ENCODE measurements around the gene TMEM54.

TMEM54 gene

DNA sequence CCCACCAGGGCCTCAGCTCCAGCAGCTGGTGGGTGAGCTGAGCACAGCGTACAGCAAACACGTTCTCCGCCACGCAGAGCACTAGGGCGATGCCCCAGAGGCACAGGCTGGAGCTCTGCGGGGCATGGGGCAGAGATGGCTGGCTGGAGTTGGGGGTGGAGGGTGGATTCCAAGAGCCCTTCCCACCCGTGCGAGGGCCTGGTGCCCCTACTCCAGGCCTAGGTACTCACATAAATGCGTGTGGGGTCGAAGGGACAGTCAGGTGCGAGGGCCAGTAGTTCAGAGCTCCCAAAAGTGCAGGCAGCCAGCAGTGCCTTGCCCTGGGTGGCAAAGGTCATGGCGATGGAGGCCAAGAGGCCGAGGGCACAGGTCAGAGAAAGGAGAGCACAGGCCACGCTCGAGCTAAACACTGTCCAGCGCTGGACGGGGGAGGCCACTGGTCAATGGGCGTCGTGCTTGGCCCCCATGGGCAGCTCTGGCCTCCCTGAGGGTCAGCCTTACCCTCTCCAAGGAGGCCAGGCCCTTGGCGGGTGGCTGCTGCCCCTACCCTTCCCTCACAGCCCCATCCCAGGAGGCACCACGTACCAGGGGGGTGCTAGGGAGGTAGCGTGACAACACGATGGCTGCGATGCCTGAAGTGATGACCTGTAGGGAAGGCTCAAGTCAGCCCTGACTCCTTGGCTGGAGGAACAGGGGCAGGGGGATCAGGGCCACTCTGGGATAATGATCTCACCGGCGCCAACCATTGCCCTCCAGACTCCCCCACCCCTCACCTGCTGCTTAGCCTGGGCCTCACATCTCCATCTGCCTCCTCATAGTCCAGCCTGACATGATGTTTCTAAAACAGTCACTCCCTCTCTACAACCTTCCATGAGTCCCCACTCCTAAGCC is 5.6 kb downstream of the TMEM54 start:
- peaks cover 16 to 24% of the 10 kb centered on the region in 2 donors for H3K4me1 Mint-ChIP-seq
- H3K4me3 Mint-ChIP-seq, result no peak overlapping the region
- no peak for DNase-seq
- H3K36me3 Mint-ChIP-seq, result peaks cover 5 to 6% of the 10 kb centered on the region in 2 donors
- H3K27me3 Mint-ChIP-seq, result peaks cover 53 to 86% of the 10 kb centered on the region in 2 donors
- H3K27ac Mint-ChIP-seq, result no peak overlapping the region
- H3K9me3 Mint-ChIP-seq, result peaks cover 0 to 3% of the 10 kb centered on the region in 2 donors
- no peak for ATAC-seq (replicated peaks)

DNA sequence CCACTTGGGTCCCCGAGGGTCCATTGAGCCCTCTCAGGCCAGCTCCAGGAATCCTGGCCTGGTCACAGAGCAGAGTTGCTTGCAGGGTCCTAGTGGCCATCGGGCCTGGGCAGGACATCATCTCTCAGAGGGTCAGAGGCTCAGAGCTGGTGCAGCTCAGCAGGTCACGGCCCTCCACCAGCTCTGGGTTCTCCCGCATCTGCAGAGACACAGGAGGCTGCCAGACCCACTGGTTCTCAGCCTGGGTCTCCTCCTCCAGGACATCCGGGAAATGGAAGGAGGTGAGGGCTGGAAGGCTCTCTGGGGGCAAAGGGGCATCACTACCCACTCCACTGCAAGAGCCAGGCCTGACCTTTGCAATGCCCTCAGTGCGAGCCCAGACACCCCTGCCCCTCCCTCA is 6.5 kb downstream of the TMEM54 start:
- peaks cover 58 to 89% of the 10 kb centered on the region in 2 donors for H3K27me3 Mint-ChIP-seq

DNA sequence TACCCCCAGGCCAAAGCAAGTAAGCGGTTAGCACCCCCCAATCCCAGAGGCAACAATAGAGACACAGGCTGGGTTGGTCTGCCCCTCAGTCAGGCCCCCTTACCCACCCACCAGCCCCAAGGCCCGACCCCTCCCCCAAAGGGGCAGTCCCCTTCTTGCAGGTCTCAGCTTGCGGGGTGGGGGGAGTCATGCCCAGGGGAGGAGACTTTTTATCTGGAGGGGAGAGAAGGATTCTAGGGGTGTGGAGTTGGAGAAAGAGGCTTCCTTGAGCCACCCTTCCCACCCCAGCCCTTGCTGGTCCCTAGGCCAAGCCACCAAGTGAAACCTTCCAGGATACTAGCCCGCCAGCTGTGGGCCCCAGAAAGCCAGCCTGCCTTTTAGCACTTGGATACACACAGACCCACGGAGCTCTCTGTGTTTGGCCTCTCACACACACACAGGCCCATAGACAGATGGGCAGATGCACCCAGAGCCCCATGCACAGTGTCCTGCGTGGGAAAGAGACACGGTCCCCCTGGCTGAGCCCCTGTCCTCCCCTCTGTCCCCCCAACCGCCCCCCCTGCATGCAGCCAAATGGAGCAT is 7.1 kb downstream of the TMEM54 start:
- Mint-ChIP-seq H3K4me3 (peak overlapping the region; percentile 59 to 73), H3K36me3 (peaks cover 5 to 6% of the 10 kb centered on the region in 2 donors), H3K4me1 (peaks cover 15 to 22% of the 10 kb centered on the region in 2 donors), H3K9me3 (peaks cover 0 to 3% of the 10 kb centered on the region in 2 donors), H3K27ac (no peak overlapping the region), H3K27me3 (peaks cover 64 to 92% of the 10 kb centered on the region in 2 donors)
- ATAC-seq (replicated peaks) (no peak), DNase-seq (no peak)

More for the DNA sequence above, 6.5 kb downstream of the TMEM54 start:
- no peak for ATAC-seq (replicated peaks)
- H3K4me3 Mint-ChIP-seq, result no peak overlapping the region
- no peak for DNase-seq
- H3K36me3 Mint-ChIP-seq, result peaks cover 5 to 6% of the 10 kb centered on the region in 2 donors
- H3K9me3 Mint-ChIP-seq, result peaks cover 0 to 3% of the 10 kb centered on the region in 2 donors
- no peak overlapping the region for H3K27ac Mint-ChIP-seq
- peaks cover 15 to 22% of the 10 kb centered on the region in 2 donors for H3K4me1 Mint-ChIP-seq

DNA sequence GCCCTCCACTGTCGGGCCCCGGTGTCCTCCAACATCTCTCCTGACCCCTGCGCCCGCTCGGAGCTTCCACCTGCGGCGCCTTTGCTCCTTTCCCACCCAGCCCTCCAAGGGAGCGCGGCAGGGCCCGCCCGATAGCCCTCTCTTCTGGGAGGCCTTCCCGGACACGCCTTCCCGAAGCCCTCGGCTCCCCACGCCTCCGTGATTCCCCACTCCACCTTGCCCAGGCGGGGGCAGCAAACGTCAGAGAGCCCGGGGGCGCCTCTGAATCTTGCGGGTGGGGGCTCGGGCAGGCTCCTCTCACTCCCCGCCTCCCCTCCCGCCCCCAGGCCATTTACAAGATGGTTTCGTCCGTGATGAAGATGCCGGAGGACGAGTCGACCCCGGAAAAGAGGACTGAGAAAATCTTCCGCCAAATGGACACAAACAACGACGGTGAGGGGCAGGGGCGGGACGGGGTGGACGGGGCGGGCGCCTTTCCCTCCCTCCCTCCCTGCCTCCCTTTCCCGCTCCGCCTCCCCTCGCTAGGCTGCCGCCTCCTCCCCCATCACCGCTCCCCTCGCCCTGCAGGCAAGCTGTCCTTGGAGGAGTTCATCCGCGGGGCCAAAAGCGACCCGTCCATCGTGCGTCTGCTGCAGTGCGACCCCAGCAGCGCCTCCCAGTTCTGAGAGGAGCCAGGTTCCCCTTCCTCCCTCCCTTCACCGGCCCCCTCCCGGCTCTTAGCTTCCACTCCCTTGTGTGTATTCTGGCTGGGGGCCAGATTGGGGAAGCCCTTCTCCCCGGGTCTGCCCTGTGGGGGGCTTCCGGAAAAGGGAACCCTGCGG is 7.8 kb downstream of the TMEM54 start:
- peak overlapping the region; percentile 73 to 76 for H3K4me3 Mint-ChIP-seq
- peaks cover 5 to 6% of the 10 kb centered on the region in 2 donors for H3K36me3 Mint-ChIP-seq
- peaks cover 0 to 3% of the 10 kb centered on the region in 2 donors for H3K9me3 Mint-ChIP-seq
- H3K27ac Mint-ChIP-seq, result no peak overlapping the region
- H3K27me3 Mint-ChIP-seq, result peaks cover 66 to 92% of the 10 kb centered on the region in 2 donors
- DNase-seq (no peak), ATAC-seq (replicated peaks) (peak; percentile 5 to 30)
- peaks cover 15 to 22% of the 10 kb centered on the region in 2 donors for H3K4me1 Mint-ChIP-seq

DNA sequence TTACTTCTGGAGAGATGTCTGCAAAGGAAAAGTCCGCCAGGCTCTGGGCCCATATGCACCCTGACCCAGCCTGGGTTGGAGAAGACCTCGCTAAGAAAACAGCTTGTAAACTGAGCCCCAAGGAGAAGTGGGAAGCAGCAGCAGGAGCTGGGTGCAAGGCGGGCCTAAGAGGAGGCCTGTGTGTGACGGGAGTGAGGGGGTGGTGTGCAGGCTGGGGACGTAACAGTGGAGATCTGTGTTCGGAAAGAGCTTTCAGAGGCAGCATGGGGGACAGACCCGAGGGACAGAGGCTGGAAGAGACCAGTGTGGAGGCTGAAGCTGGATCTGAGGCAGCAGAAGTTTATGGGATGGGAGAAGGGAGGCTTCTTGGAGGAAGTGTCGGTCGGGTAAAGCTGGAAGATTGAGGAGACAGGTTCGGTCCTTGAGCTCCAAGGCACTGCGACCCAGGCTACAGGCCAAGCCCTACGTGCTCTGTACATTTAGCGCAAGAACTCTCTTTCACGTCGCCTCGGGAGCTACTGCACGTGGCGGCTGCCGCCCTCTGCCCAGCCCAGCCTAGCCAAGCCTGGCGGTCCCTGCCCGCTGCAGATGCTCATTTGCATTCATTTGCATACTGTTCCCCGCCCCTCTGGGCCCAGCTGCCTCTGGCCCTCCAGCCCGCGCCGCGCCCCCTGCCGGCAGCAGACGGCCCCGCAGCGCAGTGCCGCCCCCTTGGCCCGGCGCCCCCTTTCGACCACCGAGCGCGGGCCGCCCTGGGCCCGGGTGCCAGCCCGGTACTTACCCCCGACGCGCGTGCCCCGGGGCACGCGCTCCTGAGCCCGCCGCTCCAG is 8.6 kb downstream of the TMEM54 start:
- Mint-ChIP-seq H3K36me3 (peaks cover 5 to 6% of the 10 kb centered on the region in 2 donors), H3K27me3 (peaks cover 72 to 96% of the 10 kb centered on the region in 2 donors), H3K27ac (peak overlapping the region; percentile 74), H3K4me1 (peaks cover 16 to 22% of the 10 kb centered on the region in 2 donors), H3K9me3 (peaks cover 0 to 3% of the 10 kb centered on the region in 2 donors), H3K4me3 (peak overlapping the region; percentile 52 to 73)
- DNase-seq, result no peak
- ATAC-seq (replicated peaks), result peak; percentile 78 to 83

DNA sequence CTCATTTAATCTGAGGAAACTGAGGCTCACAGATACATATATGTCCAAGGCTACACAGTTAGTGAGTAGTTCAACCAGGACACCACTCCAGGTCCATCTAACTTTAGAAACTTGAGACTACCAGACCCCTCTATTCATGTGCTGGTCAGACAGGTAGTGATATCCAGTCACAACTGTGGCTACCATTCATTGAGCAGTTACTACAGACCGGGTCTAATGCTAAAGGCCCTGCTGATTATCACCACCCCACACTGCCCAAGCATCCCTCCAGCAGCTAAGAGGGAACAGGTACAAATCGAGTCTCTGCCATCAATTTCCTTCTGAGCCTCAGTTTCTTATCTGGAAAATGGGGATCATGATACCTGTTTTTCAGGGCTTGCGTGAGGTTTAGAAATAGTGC is 9.6 kb downstream of the TMEM54 start:
- H3K9me3 Mint-ChIP-seq, result peaks cover 0 to 3% of the 10 kb centered on the region in 2 donors
- no peak overlapping the region for H3K27ac Mint-ChIP-seq
- peaks cover 5 to 6% of the 10 kb centered on the region in 2 donors for H3K36me3 Mint-ChIP-seq
- peaks cover 20 to 22% of the 10 kb centered on the region in 2 donors for H3K4me1 Mint-ChIP-seq
- no peak overlapping the region for H3K4me3 Mint-ChIP-seq
- peaks cover 76 to 97% of the 10 kb centered on the region in 2 donors for H3K27me3 Mint-ChIP-seq
- no peak for DNase-seq
- no peak for ATAC-seq (replicated peaks)

DNA sequence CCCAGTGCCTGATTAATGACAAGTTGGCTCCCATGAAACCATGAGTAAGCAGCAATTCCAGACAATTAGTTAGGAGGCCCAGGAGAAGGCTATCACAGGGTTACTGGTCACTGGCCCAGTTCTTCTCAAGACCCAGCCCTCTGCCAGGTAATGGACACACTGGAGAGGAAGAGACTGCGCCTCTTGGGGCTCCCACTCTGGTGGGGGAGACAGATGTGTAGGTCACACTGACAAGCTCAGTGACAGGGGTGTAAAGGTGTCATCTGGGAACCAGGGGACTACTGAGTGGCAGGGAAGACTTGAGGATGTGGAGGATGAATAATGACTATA is 10.0 kb downstream of the TMEM54 start:
- Mint-ChIP-seq H3K4me1 (peaks cover 21 to 22% of the 10 kb centered on the region in 2 donors), H3K27ac (no peak overlapping the region), H3K4me3 (no peak overlapping the region), H3K27me3 (peaks cover 72 to 96% of the 10 kb centered on the region in 2 donors), H3K36me3 (peaks cover 5 to 6% of the 10 kb centered on the region in 2 donors), H3K9me3 (peaks cover 0 to 3% of the 10 kb centered on the region in 2 donors)
- DNase-seq (no peak), ATAC-seq (replicated peaks) (no peak)

DNA sequence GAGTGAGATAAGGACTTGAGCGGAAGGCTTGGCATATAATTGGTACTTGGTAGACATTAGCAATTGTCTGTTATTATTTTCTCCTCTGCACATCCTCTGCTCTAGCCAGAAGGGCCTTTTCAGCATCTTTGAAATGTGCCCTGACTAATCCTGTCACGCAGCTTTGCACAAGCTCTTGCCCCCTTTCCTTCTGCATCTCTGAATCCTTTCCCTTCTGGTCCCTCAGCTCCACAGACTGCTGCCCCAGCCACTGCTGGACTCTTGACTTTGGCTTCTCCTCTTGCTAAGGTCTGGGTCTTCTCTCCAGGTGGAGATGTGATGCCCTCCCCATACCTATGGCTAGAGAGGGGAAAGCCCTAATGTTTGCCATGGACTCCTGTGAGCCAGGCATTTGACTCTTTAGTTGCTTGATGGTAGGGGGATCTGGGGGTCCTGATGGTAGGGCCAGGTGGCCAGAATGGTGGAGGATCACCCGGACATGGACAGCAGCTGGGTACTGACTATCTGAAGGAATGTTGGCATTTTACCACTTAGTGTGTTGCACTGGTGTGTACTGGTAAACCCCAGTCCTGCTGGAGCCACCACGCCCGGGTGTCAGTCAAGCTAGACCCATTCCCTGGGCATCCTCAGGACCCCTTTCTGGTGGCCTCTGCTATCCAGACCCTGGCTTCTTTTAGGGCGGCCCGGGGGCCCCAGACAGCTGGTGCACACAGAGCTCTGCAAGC is 10.5 kb downstream of the TMEM54 start:
- ATAC-seq (replicated peaks), result no peak
- DNase-seq, result no peak
- H3K9me3 Mint-ChIP-seq, result peaks cover 0 to 3% of the 10 kb centered on the region in 2 donors
- H3K27ac Mint-ChIP-seq, result no peak overlapping the region
- peaks cover 76 to 96% of the 10 kb centered on the region in 2 donors for H3K27me3 Mint-ChIP-seq
- peaks cover 22 to 23% of the 10 kb centered on the region in 2 donors for H3K4me1 Mint-ChIP-seq
- H3K36me3 Mint-ChIP-seq, result peaks cover 5 to 6% of the 10 kb centered on the region in 2 donors
- no peak overlapping the region for H3K4me3 Mint-ChIP-seq

DNA sequence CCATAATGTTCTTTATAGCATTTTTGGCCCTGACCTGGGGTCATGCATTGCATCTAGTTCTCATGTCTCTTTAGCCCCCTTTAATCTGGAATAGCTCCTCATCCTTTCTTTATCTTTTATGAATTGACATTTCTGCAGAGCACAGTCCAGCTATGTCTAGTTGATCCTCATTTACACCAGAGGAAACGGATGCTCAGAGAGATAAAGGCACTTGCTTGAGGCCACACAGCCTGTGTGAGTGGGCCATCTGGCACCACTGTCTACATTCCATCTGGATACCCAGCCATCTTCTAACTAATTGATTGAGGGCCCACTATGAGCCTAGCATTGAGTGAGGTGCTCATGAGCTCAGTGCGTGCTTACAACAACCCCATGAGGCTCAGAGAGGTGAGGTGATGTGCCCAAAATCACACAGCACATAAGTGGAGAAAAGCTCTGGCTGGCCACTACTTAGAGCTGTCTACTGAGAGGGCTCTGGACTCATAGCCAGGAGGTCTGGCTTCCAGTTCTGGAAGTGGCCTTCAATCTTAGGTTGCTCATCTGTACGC is 11.4 kb downstream of the TMEM54 start:
- Mint-ChIP-seq H3K27ac (no peak overlapping the region), H3K4me3 (no peak overlapping the region), H3K27me3 (peaks cover 85 to 96% of the 10 kb centered on the region in 2 donors), H3K9me3 (peaks cover 0 to 3% of the 10 kb centered on the region in 2 donors), H3K4me1 (peaks cover 22 to 26% of the 10 kb centered on the region in 2 donors), H3K36me3 (peaks cover 5 to 6% of the 10 kb centered on the region in 2 donors)
- ATAC-seq (replicated peaks), result no peak
- DNase-seq, result no peak

DNA sequence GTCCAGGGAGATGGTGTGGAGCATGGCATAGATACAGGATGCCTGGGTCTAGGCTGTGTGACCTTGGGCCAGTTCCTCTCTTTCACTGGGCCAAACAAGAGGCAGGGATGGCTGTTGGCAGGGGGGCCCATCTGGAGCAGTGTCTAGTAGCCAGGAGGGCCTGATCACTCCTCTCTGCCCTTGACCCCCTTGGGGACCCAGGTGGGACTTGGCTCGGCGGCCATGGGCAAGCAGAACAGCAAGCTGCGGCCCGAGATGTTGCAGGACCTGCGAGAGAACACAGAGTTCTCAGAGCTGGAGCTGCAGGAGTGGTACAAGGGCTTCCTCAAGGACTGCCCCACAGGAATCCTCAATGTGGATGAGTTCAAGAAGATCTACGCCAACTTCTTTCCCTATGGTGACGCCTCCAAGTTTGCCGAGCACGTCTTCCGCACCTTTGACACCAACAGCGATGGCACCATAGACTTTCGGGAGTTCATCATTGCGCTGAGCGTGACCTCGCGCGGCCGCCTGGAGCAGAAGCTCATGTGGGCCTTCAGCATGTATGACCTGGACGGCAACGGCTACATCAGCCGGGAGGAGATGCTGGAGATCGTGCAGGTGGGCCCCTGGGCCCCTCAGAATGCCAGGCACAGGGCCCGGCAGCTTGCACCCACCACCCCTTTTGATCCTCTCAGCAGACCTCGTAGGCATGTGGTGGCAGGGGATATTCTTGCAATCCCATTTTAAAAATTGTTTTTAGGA is 12.3 kb downstream of the TMEM54 start:
- H3K27me3 Mint-ChIP-seq, result peaks cover 90 to 99% of the 10 kb centered on the region in 2 donors
- peaks cover 19 to 29% of the 10 kb centered on the region in 2 donors for H3K4me1 Mint-ChIP-seq
- H3K4me3 Mint-ChIP-seq, result no peak overlapping the region
- DNase-seq (no peak), ATAC-seq (replicated peaks) (no peak)
- no peak overlapping the region for H3K27ac Mint-ChIP-seq
- H3K9me3 Mint-ChIP-seq, result peaks cover 0 to 3% of the 10 kb centered on the region in 2 donors
- peaks cover 5 to 6% of the 10 kb centered on the region in 2 donors for H3K36me3 Mint-ChIP-seq

DNA sequence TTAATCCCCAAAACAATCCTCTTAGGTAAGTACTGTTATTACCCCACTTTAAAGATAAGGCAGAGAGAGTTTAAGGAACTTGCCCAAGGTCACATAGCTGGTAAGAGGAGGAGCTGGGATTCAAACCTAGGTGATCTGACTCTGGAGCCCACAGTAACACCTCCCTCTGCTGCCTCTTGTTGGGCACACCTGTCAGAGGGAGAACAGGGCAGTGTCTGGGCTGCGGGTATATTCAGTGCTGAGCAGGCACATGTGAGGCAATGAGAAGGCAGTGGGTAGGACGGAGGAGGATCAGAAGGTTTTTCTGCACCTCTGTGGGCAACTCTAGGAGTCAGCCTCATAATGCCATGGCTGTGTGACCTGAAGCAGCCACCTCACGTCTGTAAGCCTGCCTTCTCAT is 13.1 kb downstream of the TMEM54 start:
- Mint-ChIP-seq H3K4me1 (peaks cover 12 to 24% of the 10 kb centered on the region in 2 donors), H3K36me3 (peaks cover 5 to 6% of the 10 kb centered on the region in 2 donors), H3K9me3 (peaks cover 0 to 3% of the 10 kb centered on the region in 2 donors), H3K27me3 (peaks cover 90 to 99% of the 10 kb centered on the region in 2 donors), H3K27ac (no peak overlapping the region), H3K4me3 (no peak overlapping the region)
- DNase-seq, result no peak
- no peak for ATAC-seq (replicated peaks)

DNA sequence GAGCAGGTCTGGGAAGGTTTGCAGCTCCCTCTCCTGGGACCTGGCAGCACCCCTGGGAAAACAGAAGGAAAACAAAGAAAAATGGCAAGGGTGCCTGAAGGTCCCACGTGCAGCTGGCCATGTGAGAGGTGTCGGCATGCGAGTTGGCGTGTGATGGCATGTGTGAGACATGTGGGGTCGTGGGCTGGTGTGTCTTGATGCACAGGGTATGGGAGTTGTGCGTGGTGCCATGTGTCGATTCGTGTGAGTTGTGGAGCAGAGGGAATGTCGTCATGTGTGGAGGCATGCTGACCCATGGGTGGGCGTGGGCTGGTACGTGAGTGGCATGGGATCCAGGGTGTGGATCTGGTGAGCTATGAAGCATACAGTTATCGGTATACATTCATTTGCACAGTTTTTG is 13.6 kb downstream of the TMEM54 start:
- H3K9me3 Mint-ChIP-seq, result peaks cover 0 to 3% of the 10 kb centered on the region in 2 donors
- H3K27me3 Mint-ChIP-seq, result peaks cover 87 to 94% of the 10 kb centered on the region in 2 donors
- no peak overlapping the region for H3K27ac Mint-ChIP-seq
- no peak for ATAC-seq (replicated peaks)
- no peak overlapping the region for H3K4me3 Mint-ChIP-seq
- H3K4me1 Mint-ChIP-seq, result peaks cover 8 to 21% of the 10 kb centered on the region in 2 donors
- H3K36me3 Mint-ChIP-seq, result peaks cover 5 to 6% of the 10 kb centered on the region in 2 donors
- no peak for DNase-seq
